Lower leg skin (tissue), 4 donors: ENCODE results near the gene PTPRN2. TPM values are rescaled to one million over a fixed set of nuclear protein-coding genes. Genes with fewer than 3 reads are reported as not detected.
"Not testable (repeated sequence)": the region's sequence is repeated elsewhere in the genome, so short reads cannot be mapped to it uniquely, and the experiment has no call there.

Experiments used
- DNase-seq, 2 donors: peaks; one replicate each; pipeline ENCODE4 v3.0.0-alpha.2; 2019; ENCODE audit warnings: low spot score in 2 of 2
- H3K4me3 ChIP-seq: fragments of 200-600 bp; sonication (generic); 2 replicates; pipeline ENCODE4 v1.5.1; 2017; ENCODE audit warnings: mild to moderate bottlenecking, low read depth; ENCODE audit not compliant: poor library complexity, severe bottlenecking
- POLR2A ChIP-seq, 2 donors: fragments of 450-650 bp; IDR thresholded peaks; one replicate each; pipeline ENCODE4 v1.6.1; 2016 to 2017; ENCODE audit warnings: antibody characterized with exemption in 2 of 2, mild to moderate bottlenecking in 1 of 2, moderate library complexity in 1 of 2
- WGBS, 2 donors: methylation state at CpG; one replicate each; pipeline ENCODE4 v1.1.5; 2018; 5-methylcytosine and 5-hydroxymethylcytosine counted together
- intact Hi-C: fragments of 100-400 bp; cut with DNase I; formaldehyde crosslinking; loops from one replicate; pipeline ENCODE4 v1.15.0; 2023; ENCODE audit warnings: low total_unique reads
- total RNA-seq, 4 donors: library from RNA; depleted of rRNA; stranded (reverse); fragments of >200 nt; gene quantifications; one replicate each; pipeline ENCODE4 v1.1.0, GENCODE V29; 2016
- TF ChIP-seq, protein P1 (sequence below), 3 donors: fragments of 450-650 bp; IDR thresholded peaks; one replicate each; pipeline ENCODE4 v1.5.1; 2016; ENCODE audit warnings: antibody characterized with exemption in 3 of 3, mild to moderate bottlenecking in 3 of 3, moderate library complexity in 2 of 3

PTPRN2 gene
- total RNA-seq, 4 donors from 2014 or later = 0.11 to 1.6 (median 0.92) TPM

GRCh38 chr7:158524749-158525635 lies 62.6 kb downstream of the PTPRN2 start:
- no peak for DNase-seq
- H3K4me3 ChIP-seq = no peak overlapping the region
- TF ChIP-seq, protein P1, sequence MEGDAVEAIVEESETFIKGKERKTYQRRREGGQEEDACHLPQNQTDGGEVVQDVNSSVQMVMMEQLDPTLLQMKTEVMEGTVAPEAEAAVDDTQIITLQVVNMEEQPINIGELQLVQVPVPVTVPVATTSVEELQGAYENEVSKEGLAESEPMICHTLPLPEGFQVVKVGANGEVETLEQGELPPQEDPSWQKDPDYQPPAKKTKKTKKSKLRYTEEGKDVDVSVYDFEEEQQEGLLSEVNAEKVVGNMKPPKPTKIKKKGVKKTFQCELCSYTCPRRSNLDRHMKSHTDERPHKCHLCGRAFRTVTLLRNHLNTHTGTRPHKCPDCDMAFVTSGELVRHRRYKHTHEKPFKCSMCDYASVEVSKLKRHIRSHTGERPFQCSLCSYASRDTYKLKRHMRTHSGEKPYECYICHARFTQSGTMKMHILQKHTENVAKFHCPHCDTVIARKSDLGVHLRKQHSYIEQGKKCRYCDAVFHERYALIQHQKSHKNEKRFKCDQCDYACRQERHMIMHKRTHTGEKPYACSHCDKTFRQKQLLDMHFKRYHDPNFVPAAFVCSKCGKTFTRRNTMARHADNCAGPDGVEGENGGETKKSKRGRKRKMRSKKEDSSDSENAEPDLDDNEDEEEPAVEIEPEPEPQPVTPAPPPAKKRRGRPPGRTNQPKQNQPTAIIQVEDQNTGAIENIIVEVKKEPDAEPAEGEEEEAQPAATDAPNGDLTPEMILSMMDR (IDR thresholded peaks at IDR 0.05) = no peak
- no peak for TF ChIP-seq POLR2A (IDR thresholded peaks at IDR 0.05)
- 78 to 81% methylated on average over 24 of the region's 24 CpGs for WGBS, 2 donors
- intact Hi-C loops = no loop called here

DNA sequence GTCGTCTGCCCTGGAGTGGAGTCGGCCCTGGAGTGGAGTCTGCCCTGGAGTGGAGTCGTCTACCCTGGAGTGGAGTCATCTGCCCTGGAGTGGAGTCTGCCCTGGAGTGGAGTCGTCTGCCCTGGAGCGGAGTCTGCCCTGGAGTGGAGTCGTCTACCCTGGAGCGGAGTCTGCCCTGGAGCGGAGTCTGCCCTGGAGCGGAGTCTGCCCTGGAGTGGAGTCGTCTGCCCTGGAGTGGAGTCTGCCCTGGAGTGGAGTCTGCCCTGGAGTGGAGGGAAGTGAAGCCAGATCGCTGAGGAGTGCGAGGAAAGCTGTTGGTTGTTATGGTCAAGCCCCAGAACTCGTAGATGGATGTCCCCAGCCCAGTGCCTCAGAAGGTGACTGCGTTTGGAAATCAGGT lies 63.3 kb downstream of the PTPRN2 start:
- intact Hi-C loops, H3K4me3 ChIP-seq, DNase-seq: not testable (repeated sequence)
- 57 to 87% methylated on average over 8 to 10 of the region's 14 CpGs for WGBS, 2 donors

- WGBS, 2 donors = 87 to 100% methylated on average over 1 to 3 of the region's 11 CpGs
- DNase-seq, intact Hi-C loops, H3K4me3 ChIP-seq: not testable (repeated sequence)
Observed at GRCh38 chr7:158523877-158524276, 63.7 kb downstream of the PTPRN2 start.

DNA sequence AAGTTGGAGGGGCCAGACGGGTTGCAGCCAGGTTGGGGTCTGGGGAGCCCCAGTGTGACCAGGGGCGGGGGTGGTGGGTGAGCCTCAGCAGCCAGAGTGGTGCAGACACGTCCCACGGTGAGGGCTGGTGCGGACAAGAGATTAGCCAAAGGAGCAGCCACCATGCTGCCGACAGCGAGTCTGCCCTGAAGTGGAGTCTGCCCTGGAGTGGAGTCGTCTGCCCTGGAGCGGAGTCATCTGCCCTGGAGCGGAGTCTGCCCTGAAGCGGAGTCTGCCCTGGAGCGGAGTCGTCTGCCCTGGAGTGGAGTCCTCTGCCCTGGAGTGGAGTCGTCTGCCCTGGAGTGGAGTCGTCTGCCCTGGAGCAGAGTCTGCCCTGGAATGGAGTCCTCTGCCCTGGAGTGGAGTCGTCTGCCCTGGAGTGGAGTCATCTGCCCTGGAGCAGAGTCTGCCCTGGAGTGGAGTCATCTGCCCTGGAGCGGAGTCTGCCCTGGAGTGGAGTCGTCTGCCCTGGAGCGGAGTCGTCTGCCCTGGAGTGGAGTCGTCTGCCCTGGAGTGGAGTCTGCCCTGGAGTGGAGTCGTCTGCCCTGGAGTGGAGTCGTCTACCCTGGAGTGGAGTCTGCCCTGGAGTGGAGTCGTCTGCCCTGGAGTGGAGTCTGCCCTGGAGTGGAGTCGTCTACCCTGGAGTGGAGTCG lies 64.3 kb downstream of the PTPRN2 start:
- intact Hi-C loops, DNase-seq, H3K4me3 ChIP-seq: not testable (repeated sequence)
- WGBS, 2 donors = 89 to 90% methylated on average over 15 to 21 of the region's 26 CpGs

- intact Hi-C loops, DNase-seq, H3K4me3 ChIP-seq: not testable (repeated sequence)
- WGBS, 2 donors = 73 to 76% methylated on average over 6 to 18 of the region's 18 CpGs
Observed at GRCh38 chr7:158521795-158522194, 65.8 kb downstream of the PTPRN2 start.

- TF ChIP-seq, protein P1 (IDR thresholded peaks at IDR 0.05) = no peak
- no peak for TF ChIP-seq POLR2A (IDR thresholded peaks at IDR 0.05)
- 83 to 88% methylated on average over 9 of the region's 9 CpGs for WGBS, 2 donors
- no peak for DNase-seq
- H3K4me3 ChIP-seq = no peak overlapping the region
- intact Hi-C loops = no loop called here
Observed at GRCh38 chr7:158520825-158521224, 66.8 kb downstream of the PTPRN2 start.

GRCh38 chr7:158519633-158520174 lies 67.9 kb downstream of the PTPRN2 start:
- TF ChIP-seq POLR2A (IDR thresholded peaks at IDR 0.05) = no peak
- TF ChIP-seq, protein P1 (IDR thresholded peaks at IDR 0.05) = no peak
- intact Hi-C loops = no loop called here
- 73 to 83% methylated on average over 4 of the region's 4 CpGs for whole genome bisulfite sequencing, 2 donors
- DNase-seq = no peak
- no peak overlapping the region for H3K4me3 ChIP-seq
